Measurements from ENCODE around the gene ERFE. TPM values are rescaled to one million over a fixed set of nuclear protein-coding genes. Genes with fewer than 3 reads are reported as not detected.

ERFE gene
- total RNA-seq, 1 donor from 2014 or later, result 0.44 TPM

GRCh38 chr2:238146884-238147544 is 11.8 kb upstream of the ERFE start:
- no peak for DNase-seq
- H3K9me3 ChIP-seq (replicated peaks), result no peaks in the 10 kb centered on the region
- no peak overlapping the region for H3K27ac ChIP-seq (replicated peaks)
- TF ChIP-seq CTCF (IDR thresholded peaks at IDR 0.05; ENCODE audit: borderline replicate concordance), result no peak
- H3K36me3 ChIP-seq, result peaks cover 3% of the 10 kb centered on the region
- intact Hi-C loops (cut with micrococcal nuclease), result no loop called here
- no peaks in the 10 kb centered on the region for H3K27me3 ChIP-seq (ENCODE audit: low read depth)
- H3K4me1 ChIP-seq, result peaks cover 21% of the 10 kb centered on the region
- H3K4me3 ChIP-seq, result no peak overlapping the region

- intact Hi-C loops (cut with micrococcal nuclease), result no loop called here
- no peak for DNase-seq
- peaks cover 2% of the 10 kb centered on the region for H3K4me1 ChIP-seq
- H3K9me3 ChIP-seq (replicated peaks), result no peaks in the 10 kb centered on the region
- no peaks in the 10 kb centered on the region for H3K27me3 ChIP-seq (ENCODE audit: low read depth)
- TF ChIP-seq CTCF (IDR thresholded peaks at IDR 0.05; ENCODE audit: borderline replicate concordance), result no peak
- no peak overlapping the region for H3K27ac ChIP-seq (replicated peaks)
- peaks cover 3% of the 10 kb centered on the region for H3K36me3 ChIP-seq
- no peak overlapping the region for H3K4me3 ChIP-seq
Measured at GRCh38 chr2:238148981-238149380, 9.8 kb upstream of the ERFE start.

GRCh38 chr2:238149841-238150572 is 8.8 kb upstream of the ERFE start:
- H3K27me3 ChIP-seq (ENCODE audit: low read depth), result no peaks in the 10 kb centered on the region
- no peaks in the 10 kb centered on the region for H3K4me1 ChIP-seq
- DNase-seq, result no peak
- H3K4me3 ChIP-seq, result no peak overlapping the region
- intact Hi-C loops (cut with micrococcal nuclease), result no loop called here
- peaks cover 3% of the 10 kb centered on the region for H3K36me3 ChIP-seq
- no peak overlapping the region for H3K27ac ChIP-seq (replicated peaks)
- no peaks in the 10 kb centered on the region for H3K9me3 ChIP-seq (replicated peaks)
- no peak for TF ChIP-seq CTCF (IDR thresholded peaks at IDR 0.05; ENCODE audit: borderline replicate concordance)

- H3K36me3 ChIP-seq, result peaks cover 2% of the 10 kb centered on the region
- H3K4me3 ChIP-seq, result no peak overlapping the region
- H3K4me1 ChIP-seq, result no peaks in the 10 kb centered on the region
- H3K27me3 ChIP-seq (ENCODE audit: low read depth), result no peaks in the 10 kb centered on the region
- DNase-seq, result no peak
- H3K27ac ChIP-seq (replicated peaks), result no peak overlapping the region
- TF ChIP-seq CTCF (IDR thresholded peaks at IDR 0.05; ENCODE audit: borderline replicate concordance), result no peak
- H3K9me3 ChIP-seq (replicated peaks), result no peaks in the 10 kb centered on the region
- intact Hi-C loops (cut with micrococcal nuclease), result no loop called here
Measured at GRCh38 chr2:238150686-238151085, 8.1 kb upstream of the ERFE start.

- TF ChIP-seq CTCF (IDR thresholded peaks at IDR 0.05; ENCODE audit: borderline replicate concordance), result no peak
- Histone ChIP-seq H3K4me1 (no peaks in the 10 kb centered on the region), H3K36me3 (no peaks in the 10 kb centered on the region), H3K4me3 (no peak overlapping the region), H3K27ac (replicated peaks) (no peak overlapping the region), H3K9me3 (replicated peaks) (no peaks in the 10 kb centered on the region), H3K27me3 (ENCODE audit: low read depth) (no peaks in the 10 kb centered on the region)
- no peak for DNase-seq
- intact Hi-C loops (cut with micrococcal nuclease), result no loop called here
Measured at GRCh38 chr2:238151205-238151604, 7.6 kb upstream of the ERFE start.

Data from left ventricle myocardium inferior (tissue), 1 donor.